ENCODE results near the gene PCDH19.

The PCDH19 gene

DNA sequence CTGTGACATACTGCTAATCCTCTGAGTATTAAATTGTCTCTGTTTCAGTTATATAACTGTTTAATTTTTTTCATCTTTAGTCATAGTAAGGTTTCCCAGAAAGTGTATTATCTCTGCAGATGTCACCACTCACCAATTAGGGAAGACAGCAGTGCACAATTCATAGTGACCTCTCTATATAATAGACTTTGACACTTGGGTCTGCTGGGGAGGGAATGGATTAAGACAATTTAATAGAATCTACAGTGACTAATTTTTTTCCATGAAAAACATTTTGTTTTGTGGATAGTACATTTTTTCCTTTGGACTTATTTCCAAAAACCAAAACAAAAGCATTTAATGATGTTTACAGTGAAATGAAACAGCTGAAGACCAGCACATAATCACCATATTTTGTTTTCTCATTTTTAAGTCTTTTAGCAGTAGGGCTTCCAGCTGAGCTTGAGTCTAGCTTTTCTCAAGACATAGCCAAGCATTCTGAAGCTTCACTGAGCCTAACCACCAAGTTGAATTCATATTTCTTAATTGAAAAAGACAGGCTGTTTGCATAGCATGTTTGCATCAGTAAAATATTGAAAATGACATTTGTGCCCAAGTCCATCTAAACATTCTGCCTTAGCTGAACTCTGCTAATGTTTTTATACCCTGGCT lies 69.5 kb downstream of the PCDH19 start:
- Histone ChIP-seq H3K27me3 (no peaks in the 10 kb centered on the region), H3K36me3 (no peaks in the 10 kb centered on the region), H3K9me3 (no peaks in the 10 kb centered on the region), H3K4me3 (ENCODE audit: low read depth, low read length) (no peak overlapping the region), H3K4me1 (no peaks in the 10 kb centered on the region)
- DNase-seq: no peak
- TF ChIP-seq, protein P1, sequence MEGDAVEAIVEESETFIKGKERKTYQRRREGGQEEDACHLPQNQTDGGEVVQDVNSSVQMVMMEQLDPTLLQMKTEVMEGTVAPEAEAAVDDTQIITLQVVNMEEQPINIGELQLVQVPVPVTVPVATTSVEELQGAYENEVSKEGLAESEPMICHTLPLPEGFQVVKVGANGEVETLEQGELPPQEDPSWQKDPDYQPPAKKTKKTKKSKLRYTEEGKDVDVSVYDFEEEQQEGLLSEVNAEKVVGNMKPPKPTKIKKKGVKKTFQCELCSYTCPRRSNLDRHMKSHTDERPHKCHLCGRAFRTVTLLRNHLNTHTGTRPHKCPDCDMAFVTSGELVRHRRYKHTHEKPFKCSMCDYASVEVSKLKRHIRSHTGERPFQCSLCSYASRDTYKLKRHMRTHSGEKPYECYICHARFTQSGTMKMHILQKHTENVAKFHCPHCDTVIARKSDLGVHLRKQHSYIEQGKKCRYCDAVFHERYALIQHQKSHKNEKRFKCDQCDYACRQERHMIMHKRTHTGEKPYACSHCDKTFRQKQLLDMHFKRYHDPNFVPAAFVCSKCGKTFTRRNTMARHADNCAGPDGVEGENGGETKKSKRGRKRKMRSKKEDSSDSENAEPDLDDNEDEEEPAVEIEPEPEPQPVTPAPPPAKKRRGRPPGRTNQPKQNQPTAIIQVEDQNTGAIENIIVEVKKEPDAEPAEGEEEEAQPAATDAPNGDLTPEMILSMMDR (IDR thresholded peaks at IDR 0.05; ENCODE audit: low read depth, low read length): no peak

DNA sequence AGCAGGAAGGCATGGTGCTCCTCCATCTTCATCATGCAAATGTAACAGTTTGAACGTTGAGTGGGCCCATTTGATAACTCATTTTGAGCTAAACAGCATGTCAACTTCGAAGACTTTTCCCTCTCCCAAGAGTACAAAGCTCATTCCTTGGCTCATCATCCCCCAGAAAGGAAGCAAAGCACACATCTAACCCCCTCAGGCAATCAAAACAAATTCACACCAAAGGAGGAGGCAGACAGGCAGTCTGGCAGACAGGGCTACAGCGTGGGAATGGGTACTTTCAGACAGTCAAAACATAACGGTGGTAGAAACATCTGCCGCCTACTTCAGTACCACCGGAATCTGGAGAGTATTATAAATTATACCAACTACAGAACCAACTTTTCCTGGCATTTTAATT lies 81.7 kb downstream of the PCDH19 start:
- Histone ChIP-seq H3K4me1 (no peaks in the 10 kb centered on the region), H3K36me3 (no peaks in the 10 kb centered on the region), H3K9me3 (no peaks in the 10 kb centered on the region), H3K4me3 (ENCODE audit: low read depth, low read length) (no peak overlapping the region), H3K27me3 (no peaks in the 10 kb centered on the region)
- TF ChIP-seq, protein P1 (IDR thresholded peaks at IDR 0.05; ENCODE audit: low read depth, low read length): no peak
- DNase-seq: no peak

DNA sequence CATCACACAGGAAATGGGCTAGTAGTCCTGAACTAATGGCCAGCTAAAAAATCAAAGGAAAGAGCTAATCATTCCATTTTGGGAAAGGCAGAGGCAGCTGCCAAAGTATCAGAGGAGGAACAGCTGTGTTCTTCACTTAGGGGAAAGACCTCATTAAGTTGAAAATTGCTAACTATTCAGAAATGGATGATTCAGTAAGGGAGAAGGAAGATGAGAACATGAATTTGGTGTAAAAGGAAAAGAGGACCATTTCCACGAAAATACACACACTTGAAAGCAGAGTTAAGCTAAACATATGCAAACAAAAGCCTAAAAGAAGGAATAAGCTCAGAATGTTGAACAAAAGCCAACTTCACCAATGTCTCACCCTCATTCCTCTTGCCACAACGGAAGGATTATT lies 90.4 kb downstream of the PCDH19 start:
- Histone ChIP-seq H3K4me3 (ENCODE audit: low read depth, low read length) (no peak overlapping the region), H3K9me3 (no peaks in the 10 kb centered on the region), H3K27me3 (no peaks in the 10 kb centered on the region), H3K36me3 (no peaks in the 10 kb centered on the region), H3K4me1 (no peaks in the 10 kb centered on the region)
- TF ChIP-seq, protein P1 (IDR thresholded peaks at IDR 0.05; ENCODE audit: low read depth, low read length): no peak
- no peak for DNase-seq

DNA sequence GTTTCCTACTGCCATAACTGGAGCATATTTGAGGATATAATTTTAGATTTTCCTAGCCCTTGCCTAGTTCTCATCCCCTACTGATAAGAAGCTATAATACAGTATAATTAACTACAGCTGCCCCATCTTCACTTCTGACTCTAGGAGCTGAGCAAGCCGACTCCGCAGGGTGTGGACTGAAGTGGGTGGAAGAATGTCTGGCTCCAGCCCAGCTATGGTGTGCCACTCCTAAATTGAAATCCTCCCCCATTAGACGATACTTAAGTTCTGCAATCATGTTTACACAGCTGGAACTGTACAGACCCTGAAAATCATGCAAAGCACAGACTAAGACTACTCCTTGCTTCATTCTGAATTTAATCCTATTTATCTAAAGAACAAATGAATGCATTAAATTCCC lies 93.1 kb downstream of the PCDH19 start:
- Histone ChIP-seq H3K4me1 (no peaks in the 10 kb centered on the region), H3K9me3 (no peaks in the 10 kb centered on the region), H3K4me3 (ENCODE audit: low read depth, low read length) (no peak overlapping the region), H3K36me3 (no peaks in the 10 kb centered on the region), H3K27me3 (no peaks in the 10 kb centered on the region)
- DNase-seq: no peak
- TF ChIP-seq, protein P1 (IDR thresholded peaks at IDR 0.05; ENCODE audit: low read depth, low read length): no peak

DNA sequence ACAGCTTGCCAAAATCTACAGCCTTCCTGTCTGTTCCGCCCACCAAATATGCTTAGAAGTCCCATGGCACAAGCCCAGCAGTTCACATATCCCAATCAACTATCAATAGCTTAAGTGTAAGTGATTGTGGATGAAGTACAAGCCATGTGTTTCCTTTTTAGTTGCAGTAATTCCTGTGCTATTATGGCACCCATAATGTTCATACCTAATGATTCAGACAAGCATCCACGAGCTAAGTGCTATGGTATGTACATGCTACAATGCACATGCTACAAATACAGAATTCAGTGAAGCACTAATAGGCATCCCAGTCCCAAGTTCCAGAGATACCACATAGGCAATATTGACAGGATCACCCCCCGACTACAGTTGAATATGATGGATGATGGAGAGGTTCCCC lies 94.5 kb downstream of the PCDH19 start:
- H3K4me3 ChIP-seq (ENCODE audit: low read depth, low read length): no peak overlapping the region
- no peaks in the 10 kb centered on the region for H3K4me1 ChIP-seq
- H3K36me3 ChIP-seq: no peaks in the 10 kb centered on the region
- TF ChIP-seq, protein P1 (IDR thresholded peaks at IDR 0.05; ENCODE audit: low read depth, low read length): no peak
- no peak for DNase-seq
- H3K9me3 ChIP-seq: no peaks in the 10 kb centered on the region
- no peaks in the 10 kb centered on the region for H3K27me3 ChIP-seq

DNA sequence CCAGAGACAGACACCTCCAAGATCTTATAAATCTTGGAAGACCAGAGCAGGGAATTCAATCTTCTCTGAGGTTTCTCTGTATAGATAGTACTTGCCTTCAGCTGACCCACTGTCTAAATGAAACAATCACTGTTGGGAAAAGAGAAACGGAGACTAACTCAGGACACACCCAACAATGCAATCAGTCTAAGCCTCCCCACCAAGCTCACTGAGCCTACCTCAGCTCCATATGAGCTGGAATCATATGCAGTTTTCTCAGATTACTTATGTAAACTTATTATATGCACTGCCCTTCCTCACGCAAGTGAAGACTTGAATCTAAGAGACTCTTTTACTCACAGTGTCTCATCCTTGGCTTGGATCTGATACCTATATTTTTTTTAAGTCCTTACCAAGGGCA lies 110.5 kb downstream of the PCDH19 start:
- no peaks in the 10 kb centered on the region for H3K36me3 ChIP-seq
- TF ChIP-seq, protein P1 (IDR thresholded peaks at IDR 0.05; ENCODE audit: low read depth, low read length): no peak
- H3K4me3 ChIP-seq (ENCODE audit: low read depth, low read length): no peak overlapping the region
- H3K9me3 ChIP-seq: no peaks in the 10 kb centered on the region
- no peaks in the 10 kb centered on the region for H3K4me1 ChIP-seq
- DNase-seq: no peak
- no peaks in the 10 kb centered on the region for H3K27me3 ChIP-seq
